Measurements from ENCODE around the gene AGBL4.

The AGBL4 gene

DNA sequence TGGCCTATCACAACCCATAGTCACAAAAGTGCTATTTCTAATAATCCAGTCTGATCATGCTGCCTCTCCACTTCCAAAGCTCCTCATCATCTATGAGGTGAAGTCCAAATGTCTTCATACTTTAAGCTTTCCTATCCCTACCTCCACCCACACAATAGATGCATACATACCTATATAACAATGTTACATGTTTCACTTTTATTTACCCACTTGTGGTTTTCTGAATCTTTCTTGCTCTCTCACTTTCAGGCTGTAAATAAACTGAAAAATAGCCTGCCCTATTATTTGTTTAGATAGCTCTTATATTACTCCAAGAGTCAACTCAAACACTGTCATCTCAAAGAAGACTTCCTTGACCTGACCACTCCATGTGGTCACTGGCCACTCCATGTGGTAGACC lies 840.3 kb downstream of the AGBL4 start:
- no peak for DNase-seq (ENCODE audit: low spot score)

- DNase-seq (ENCODE audit: low spot score), result no peak
These were observed 842.7 kb downstream of the AGBL4 start for GRCh38 chr1:49181033-49181432.

GRCh38 chr1:49171941-49172593 lies 851.7 kb downstream of the AGBL4 start:
- no peak for DNase-seq (ENCODE audit: low spot score)

GRCh38 chr1:49166031-49166430 lies 857.7 kb downstream of the AGBL4 start:
- DNase-seq (ENCODE audit: low spot score), result no peak

DNA sequence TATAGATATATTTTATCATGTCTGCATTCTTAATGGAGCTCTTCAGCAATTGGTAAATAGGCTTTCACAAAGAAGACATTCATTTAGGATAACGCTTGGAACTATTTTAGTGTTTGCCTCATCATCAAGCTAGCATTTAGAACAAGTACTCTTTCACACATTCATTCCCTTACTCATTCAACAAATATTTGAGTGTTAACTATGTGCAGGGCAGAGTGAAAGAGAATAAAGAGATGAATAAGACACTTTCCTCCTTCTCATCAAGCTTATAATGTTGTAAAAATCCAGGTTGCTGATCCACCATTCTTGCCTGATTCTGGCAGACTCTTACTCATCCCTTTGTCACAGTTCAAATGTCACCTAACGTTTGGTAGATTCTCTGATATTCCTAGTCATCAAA lies 860.7 kb downstream of the AGBL4 start:
- no peak for DNase-seq (ENCODE audit: low spot score)

DNA sequence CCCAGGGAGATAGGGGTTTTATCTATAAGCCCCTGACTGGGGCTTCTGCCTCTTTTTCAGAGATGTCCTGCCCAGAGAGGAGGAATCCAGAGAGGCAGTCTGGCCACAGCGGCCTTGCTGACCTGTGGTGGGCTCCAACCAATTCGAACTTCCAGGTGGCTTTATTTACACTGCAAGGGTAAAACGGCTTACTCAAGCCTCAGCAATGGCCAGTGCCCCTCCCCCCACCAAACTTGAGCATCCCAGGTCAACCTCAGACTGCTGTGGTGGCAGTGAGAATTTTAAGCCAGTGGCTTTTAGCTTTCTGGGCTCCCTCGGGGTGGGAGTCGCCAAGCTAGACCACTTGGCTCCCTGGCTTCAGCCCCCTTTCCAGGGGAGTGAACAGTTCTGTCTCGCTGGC lies 863.1 kb downstream of the AGBL4 start:
- DNase-seq (ENCODE audit: low spot score), result no peak

DNA sequence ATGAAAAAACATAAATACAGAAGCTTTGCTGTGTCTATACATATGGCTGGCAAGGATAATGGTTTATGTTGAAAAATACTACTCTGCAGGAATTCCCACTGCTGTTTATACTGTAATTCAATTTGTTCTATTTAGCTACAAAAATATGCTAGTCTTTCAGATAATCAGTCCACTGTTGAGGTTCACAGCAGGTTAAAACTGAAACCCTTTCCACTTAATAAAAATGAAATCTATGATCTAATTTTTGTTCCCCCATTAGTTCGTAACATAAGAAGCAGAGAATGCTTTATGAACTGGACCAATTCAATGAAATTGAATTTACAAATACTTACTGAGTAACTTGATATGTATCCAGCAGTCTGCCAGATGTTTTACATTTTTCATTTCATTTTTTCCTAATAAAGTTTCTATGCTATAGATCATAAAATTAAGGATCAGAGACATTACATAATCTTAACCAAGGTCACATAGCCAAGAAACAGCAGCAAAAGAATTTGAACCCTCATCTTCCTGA lies 887.0 kb downstream of the AGBL4 start:
- no peak for DNase-seq (ENCODE audit: low spot score)

GRCh38 chr1:49125746-49126145 lies 898.0 kb downstream of the AGBL4 start:
- no peak for DNase-seq (ENCODE audit: low spot score)

DNA sequence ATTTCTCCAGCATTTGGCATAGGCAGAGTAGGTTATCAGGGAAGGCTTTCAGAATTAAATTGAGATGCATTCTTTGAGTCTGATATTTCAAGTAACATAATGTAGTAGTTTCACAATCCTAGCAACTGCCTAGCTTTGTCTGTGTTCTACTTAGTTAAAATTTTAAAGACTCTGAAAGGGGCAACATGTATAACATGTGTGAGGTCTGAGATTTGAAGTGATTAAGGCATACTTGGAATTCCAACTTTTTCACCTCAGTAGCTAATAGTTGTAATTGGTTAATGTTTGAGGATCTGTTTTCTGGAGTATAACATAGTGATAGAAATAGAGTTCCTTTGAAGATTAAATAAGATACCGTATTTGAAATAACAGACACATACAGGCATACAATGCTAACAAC lies 911.8 kb downstream of the AGBL4 start:
- DNase-seq (ENCODE audit: low spot score), result no peak

- no peak for DNase-seq (ENCODE audit: low spot score)
These were observed 917.3 kb downstream of the AGBL4 start for GRCh38 chr1:49106445-49106844.

- DNase-seq (ENCODE audit: low spot score), result no peak
These were observed 919.2 kb downstream of the AGBL4 start for GRCh38 chr1:49104575-49104974.

DNA sequence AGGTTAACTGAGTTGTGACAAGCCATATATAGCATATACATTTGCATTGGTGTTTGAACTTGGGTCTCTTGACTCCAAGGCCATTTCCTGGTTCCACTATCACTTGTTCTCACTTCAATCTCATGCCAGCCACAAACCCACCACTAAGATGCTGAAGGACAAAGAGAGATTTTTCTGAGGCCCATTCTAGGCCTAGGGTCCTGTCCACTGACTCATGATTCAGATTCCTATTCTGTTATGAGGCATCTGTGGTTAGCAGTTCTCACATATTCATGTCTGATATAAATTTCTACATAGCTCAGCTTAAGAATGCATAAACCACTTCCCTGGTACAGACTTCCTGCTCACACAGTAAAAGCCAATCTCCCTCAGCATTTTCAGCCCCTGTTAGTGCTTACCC lies 921.0 kb downstream of the AGBL4 start:
- no peak for DNase-seq (ENCODE audit: low spot score)

DNA sequence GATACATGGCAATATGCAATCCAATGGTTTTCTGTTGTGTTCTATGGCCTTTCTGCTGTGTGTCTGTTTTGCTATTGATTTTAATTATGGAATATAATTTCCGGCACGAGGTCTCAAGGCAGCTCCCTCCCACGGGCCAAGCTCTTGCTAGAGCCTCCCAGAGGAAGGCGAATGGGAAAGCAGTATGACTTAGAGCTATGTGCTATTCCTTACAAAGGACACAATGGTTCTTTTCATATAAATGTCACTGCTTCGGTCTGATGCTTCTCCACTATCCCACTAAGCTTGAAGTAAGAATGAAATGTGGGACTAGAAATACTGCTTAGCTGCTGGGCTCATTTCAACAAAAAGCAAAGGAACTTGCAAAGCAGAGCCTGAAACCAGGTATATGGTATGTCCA lies 924.9 kb downstream of the AGBL4 start:
- DNase-seq (ENCODE audit: low spot score), result no peak

- DNase-seq (ENCODE audit: low spot score), result no peak
These were observed 937.4 kb downstream of the AGBL4 start for GRCh38 chr1:49086327-49086726.

DNA sequence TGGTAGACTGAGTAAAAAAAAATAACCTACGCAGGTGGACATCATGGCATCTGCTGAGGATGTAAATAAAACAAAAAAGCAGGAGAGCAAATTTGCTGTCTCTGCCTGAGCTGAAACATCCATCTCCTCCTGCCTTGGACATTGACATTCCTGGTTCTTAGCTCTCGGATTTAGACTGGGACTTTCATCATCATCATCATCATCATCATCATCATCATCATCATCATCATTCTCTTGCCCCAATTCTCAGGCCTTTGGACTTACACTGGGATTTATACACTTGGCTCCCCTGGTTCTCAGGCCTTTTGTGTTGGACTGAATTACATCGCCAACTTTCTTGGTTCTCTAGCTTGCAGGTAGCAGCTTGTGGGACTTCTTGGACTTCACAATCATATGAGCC lies 938.7 kb downstream of the AGBL4 start:
- no peak for DNase-seq (ENCODE audit: low spot score)

GRCh38 chr1:49060766-49061165 lies 963.0 kb downstream of the AGBL4 start:
- no peak for DNase-seq (ENCODE audit: low spot score)

DNA sequence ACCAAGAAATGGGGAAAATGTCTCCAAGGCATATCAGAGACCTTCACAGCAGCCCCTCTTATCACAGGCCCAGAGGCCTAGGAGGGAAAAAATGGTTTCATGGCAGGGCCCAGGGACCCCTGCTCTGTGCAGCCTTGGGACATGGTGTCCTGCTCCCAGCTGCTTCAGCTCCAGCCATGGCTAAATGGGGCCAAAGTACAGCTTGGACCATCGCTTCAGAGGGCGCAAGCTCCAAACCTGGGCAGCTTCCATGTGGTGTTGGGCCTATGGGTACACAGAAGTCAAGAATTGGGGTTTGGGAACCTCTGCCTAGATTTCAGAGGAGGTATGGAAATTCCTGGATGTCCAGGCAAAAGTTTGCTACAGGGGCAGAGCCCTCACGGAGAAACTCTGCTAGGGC lies 964.7 kb downstream of the AGBL4 start:
- DNase-seq (ENCODE audit: low spot score), result no peak

DNA sequence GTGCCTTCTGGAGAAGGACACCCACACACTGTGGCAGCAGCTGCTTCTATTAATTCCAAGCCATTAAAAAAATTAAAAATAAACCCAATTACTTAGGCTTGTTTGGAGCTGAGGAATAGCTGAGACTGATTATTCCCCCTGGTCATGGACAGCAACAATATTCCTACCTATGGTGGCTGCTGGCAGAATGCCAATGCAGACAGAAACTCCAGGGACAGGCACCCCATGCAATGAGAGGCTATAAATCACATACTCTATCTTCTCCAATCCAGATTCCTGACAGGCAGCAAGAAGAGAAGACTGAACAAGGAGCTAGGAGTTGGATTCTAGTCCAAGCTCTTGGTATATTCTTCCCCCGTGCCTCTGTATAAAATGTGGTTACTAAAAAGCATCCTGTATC lies 971.7 kb downstream of the AGBL4 start:
- DNase-seq (ENCODE audit: low spot score), result no peak

DNA sequence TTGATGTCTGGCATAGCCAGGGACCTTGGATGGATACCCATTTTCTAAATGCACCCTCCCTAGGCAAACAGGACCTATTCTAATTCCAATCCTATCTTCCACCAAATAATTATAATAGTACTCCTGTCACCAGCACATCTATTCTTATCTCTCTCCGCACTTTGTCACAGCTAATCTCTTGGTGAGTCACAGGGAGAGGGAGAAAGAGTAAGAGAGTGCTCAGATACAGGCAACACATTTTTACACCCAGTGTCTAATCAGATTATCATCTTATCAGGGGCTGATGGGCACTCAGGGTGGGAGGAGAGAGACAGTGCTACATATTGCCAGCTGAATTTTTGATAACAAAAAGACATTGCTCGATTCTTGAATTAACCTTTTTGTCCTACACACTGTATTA lies 972.1 kb downstream of the AGBL4 start:
- DNase-seq (ENCODE audit: low spot score), result no peak

DNA sequence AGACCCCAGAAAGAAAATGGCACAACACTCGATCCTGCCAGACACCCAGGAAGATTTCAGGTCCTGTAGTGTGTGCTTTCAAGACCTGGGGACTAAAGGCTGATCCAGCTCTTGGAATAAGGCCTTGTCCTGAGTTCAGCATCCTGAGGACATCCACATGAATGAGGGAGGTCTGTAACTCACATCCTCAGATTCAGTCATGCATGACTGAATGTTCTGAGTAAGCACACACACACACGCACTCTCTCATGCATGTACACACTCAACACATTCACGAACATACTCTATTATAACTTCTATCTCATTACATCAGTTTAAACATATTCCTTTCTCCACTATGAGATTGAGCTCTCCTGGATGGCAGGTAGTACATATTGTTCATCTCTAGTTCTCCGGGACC lies 973.7 kb downstream of the AGBL4 start:
- DNase-seq (ENCODE audit: low spot score), result no peak

DNA sequence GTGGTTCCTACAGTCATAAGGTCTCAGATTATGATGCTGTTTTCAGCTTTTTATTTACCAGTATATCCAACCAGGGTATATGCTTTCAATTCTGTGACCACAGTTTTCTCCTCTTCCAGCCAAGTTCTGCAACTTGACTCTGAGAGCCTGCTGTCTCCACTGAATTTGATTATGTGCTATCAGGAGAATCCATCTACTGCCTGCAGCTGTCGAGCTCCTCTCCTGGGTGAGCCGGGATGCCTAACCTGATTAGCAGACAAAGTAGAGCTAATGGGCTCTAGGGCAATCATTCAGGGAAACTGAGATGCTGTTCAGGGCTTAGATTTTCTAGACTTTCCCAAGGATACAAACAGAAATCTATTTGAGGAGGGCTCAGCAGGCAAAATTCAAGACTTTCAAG lies 975.6 kb downstream of the AGBL4 start:
- DNase-seq (ENCODE audit: low spot score), result no peak

DNA sequence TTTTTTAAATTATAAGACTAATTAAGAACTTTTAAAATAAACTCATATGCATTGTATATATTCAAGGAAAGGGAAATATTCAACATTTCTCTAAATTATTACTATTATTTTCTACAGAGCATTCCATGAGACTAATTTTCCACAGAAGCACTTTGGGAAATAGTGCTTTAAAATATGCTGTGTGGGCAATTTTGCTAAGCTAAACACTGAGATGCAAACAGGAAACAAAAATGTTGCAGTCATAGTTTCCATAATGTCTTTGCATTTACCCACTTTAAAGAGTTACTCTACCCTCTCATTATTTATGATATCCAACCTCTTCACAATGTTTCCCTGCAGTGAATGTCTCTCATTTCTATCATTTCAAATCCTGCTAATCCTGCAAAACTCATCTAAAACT lies 977.4 kb downstream of the AGBL4 start:
- DNase-seq (ENCODE audit: low spot score), result no peak

DNA sequence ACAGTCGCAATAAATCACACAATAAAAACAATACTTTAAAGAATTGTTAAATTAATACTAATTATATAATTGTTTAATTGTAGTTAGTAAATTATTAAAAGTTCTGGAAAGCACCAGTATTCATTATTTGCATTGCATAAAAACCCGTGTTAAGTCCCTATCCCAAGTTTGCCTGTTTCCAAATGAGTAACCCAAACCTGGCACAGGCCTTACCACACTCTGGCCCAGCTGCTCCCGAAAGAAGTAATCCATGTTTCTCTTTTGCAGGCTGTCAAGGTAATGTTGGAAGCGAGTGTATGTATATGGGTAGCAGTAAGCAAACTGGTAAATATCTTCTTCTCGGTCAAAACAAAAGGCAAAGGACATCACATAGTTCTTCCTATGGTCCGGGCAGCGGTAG lies 978.4 kb downstream of the AGBL4 start:
- DNase-seq (ENCODE audit: low spot score), result no peak

DNA sequence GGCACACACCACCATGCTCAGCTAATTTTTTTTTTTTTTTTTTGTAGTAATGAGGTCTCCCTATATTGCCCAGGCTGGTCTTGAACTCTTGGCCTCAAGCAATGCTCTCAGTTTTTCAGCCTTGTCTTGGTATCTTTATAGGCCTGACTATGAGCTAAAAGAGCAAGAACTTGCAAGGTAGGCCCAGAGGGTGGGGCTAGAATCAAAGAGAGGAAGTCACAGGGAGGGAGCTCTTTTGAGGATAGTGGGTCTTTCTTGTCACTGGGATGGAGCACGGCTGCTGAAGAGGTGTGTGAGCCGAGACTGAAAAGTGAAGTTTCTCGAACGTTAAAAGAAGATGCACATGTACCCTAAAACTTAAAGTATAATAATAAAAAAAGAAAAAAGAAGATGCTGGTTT lies 987.1 kb downstream of the AGBL4 start:
- no peak for DNase-seq (ENCODE audit: low spot score)

DNA sequence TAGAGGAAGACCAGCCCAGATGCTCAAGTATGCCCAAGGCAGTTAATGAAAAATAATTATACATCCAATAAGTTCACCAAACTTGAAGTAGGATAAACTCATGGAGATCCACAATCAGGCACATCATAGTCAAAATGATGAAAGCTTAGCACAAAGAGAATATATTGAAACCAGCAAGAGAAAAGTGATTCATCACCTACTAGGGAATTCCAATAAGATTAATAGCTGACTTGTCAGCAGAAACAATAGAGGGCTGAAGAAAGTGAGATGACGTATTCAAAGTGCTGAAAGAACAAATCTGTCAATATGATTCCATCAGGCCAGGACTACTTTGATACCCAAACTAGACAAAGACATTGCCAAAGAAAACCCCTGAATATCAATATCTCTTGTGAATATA lies 995.4 kb downstream of the AGBL4 start:
- DNase-seq (ENCODE audit: low spot score), result no peak

Measured in hepatic stellate cell (primary cell).